ENCODE measurements around the gene TBC1D10A. TPM values are rescaled to one million over a fixed set of nuclear protein-coding genes. Genes with fewer than 3 reads are reported as not detected.

Gene TBC1D10A
- total RNA-seq, 1 experiment from 2014 or later: 24.3 TPM

DNA sequence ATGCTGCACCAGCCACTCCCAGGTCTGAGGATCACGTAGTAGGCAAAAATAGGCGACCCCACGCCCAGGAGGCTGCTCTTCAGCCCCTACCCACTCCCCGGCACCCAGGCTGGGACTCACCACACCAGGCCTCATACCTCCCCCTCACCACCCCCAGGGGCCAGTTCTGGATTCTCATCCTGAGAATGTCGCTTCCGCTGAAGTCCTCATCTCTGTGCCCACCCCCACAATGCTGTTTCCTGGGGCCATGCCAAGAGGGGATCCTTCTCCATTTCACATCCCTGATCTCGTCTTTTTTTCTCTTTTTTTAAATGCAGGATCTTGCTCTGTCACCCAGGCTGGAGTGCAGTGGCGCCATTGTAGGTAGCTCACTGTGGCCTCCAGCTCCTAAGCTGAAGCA, 58.4 kb downstream of the TBC1D10A start:
- Histone ChIP-seq H3K9me3 (ENCODE audit: insufficient read depth, low read depth) (no peaks in the 10 kb centered on the region), H3K36me3 (ENCODE audit: low read depth) (no peaks in the 10 kb centered on the region), H3K79me2 (ENCODE audit: low read depth) (no peaks in the 10 kb centered on the region), H4K20me1 (ENCODE audit: insufficient read depth) (no peaks in the 10 kb centered on the region), H3F3A (ENCODE audit: insufficient read depth, low read depth) (0 out of 2 replicates have a peak, but pooled peaks cover 6% of the 10 kb centered on the region), H3K4me2 (no peak overlapping the region), H3K27me3 (ENCODE audit: insufficient read depth, low read depth) (no peaks in the 10 kb centered on the region), H2AFZ (no peak overlapping the region), H3K9me2 (ENCODE audit: insufficient read depth) (no peaks in the 10 kb centered on the region), H3K27ac (no peak overlapping the region), H3K4me1 (replicated peaks; ENCODE audit: insufficient read depth) (peaks cover 2% of the 10 kb centered on the region), H3K4me3 (no peak overlapping the region)
- ChIA-PET CTCF (interaction anchor here (0.6 kb wide), 1 partner anchor 163 kb away, joined by 3 read pairs; no protein-coding TSS in a partner anchor), POLR2A (ENCODE audit: unreplicated experiment) (no interaction called here)
- TF ChIP-seq EZH2 (IDR thresholded peaks at IDR 0.05; ENCODE audit: low read depth): no peak
- TF ChIP-seq, protein P1, sequence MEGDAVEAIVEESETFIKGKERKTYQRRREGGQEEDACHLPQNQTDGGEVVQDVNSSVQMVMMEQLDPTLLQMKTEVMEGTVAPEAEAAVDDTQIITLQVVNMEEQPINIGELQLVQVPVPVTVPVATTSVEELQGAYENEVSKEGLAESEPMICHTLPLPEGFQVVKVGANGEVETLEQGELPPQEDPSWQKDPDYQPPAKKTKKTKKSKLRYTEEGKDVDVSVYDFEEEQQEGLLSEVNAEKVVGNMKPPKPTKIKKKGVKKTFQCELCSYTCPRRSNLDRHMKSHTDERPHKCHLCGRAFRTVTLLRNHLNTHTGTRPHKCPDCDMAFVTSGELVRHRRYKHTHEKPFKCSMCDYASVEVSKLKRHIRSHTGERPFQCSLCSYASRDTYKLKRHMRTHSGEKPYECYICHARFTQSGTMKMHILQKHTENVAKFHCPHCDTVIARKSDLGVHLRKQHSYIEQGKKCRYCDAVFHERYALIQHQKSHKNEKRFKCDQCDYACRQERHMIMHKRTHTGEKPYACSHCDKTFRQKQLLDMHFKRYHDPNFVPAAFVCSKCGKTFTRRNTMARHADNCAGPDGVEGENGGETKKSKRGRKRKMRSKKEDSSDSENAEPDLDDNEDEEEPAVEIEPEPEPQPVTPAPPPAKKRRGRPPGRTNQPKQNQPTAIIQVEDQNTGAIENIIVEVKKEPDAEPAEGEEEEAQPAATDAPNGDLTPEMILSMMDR (conservative IDR thresholded peaks at IDR 0.05): no peak
- no peak for DNase-seq
- BruUV-seq (replicated peaks): no TSS peak
- intact Hi-C loops (cut with micrococcal nuclease; ENCODE audit: unreplicated experiment): loop anchor here (10.0 kb wide), 1 partner anchor 336 kb away; the partner anchor contains the start of gene TCN2

DNA sequence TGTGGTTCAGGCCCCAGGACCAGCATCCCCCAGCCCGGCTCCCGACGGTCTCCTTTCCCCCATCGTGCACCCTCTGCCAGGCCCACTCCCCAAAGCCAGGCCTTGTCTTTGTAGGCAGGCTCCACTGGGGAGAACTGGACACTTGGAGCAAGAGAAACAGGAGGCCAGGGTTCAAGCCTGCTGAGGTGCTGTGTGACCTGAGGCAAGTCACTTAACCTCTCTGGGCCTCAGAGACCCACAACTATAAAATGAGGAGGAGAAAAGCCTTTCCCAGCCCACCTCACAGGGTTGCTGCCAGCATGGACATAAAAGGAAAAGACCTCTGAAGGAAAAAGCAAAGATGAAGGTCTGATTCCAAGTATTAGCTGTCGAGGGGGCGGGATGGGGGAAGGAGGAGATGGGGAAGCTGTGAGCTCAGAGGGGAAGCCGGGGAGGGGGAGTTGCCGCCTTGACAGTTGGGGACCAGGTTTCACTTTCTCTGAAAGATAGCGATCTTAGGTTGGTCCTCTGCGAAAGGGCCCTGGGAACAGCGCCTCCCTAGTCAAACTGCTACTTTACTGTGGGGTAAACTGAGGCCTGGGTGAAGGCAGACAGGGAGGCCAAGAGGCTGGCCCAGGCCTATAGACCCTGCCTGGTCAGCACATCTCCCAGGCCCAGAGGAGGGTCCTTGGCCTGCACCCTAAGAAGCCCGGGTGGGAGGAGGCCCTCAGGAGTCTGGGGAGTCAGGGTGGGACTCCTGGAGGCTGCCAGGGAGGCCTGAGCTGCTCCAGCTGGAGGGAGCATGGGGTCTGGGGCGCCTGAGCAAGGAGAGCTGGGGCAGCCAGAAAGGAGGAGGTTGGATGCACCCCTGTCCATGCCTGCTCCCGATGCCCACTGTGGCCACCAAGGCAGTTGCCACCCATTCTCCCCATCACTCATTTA, 59.1 kb downstream of the TBC1D10A start:
- Histone ChIP-seq H3K4me2 (no peak overlapping the region), H3K9me2 (ENCODE audit: insufficient read depth) (no peaks in the 10 kb centered on the region), H4K20me1 (ENCODE audit: insufficient read depth) (no peaks in the 10 kb centered on the region), H3K27me3 (ENCODE audit: insufficient read depth, low read depth) (no peaks in the 10 kb centered on the region), H3F3A (ENCODE audit: insufficient read depth, low read depth) (0 out of 2 replicates have a peak, but pooled peaks cover 6% of the 10 kb centered on the region), H3K4me1 (replicated peaks; ENCODE audit: insufficient read depth) (peaks cover 9% of the 10 kb centered on the region), H3K9me3 (ENCODE audit: insufficient read depth, low read depth) (no peaks in the 10 kb centered on the region), H2AFZ (no peak overlapping the region), H3K27ac (no peak overlapping the region), H3K79me2 (ENCODE audit: low read depth) (no peaks in the 10 kb centered on the region), H3K4me3 (no peak overlapping the region), H3K36me3 (ENCODE audit: low read depth) (no peaks in the 10 kb centered on the region)
- ChIA-PET POLR2A (ENCODE audit: unreplicated experiment) (no interaction called here), CTCF (no interaction called here)
- BruUV-seq (replicated peaks): no TSS peak
- intact Hi-C loops (cut with micrococcal nuclease; ENCODE audit: unreplicated experiment): loop anchor here (10.0 kb wide), 1 partner anchor 337 kb away; the partner anchor contains the start of gene TCN2
- TF ChIP-seq, protein P1 (conservative IDR thresholded peaks at IDR 0.05): no peak
- no peak for TF ChIP-seq EZH2 (IDR thresholded peaks at IDR 0.05; ENCODE audit: low read depth)
- DNase-seq: no peak

DNA sequence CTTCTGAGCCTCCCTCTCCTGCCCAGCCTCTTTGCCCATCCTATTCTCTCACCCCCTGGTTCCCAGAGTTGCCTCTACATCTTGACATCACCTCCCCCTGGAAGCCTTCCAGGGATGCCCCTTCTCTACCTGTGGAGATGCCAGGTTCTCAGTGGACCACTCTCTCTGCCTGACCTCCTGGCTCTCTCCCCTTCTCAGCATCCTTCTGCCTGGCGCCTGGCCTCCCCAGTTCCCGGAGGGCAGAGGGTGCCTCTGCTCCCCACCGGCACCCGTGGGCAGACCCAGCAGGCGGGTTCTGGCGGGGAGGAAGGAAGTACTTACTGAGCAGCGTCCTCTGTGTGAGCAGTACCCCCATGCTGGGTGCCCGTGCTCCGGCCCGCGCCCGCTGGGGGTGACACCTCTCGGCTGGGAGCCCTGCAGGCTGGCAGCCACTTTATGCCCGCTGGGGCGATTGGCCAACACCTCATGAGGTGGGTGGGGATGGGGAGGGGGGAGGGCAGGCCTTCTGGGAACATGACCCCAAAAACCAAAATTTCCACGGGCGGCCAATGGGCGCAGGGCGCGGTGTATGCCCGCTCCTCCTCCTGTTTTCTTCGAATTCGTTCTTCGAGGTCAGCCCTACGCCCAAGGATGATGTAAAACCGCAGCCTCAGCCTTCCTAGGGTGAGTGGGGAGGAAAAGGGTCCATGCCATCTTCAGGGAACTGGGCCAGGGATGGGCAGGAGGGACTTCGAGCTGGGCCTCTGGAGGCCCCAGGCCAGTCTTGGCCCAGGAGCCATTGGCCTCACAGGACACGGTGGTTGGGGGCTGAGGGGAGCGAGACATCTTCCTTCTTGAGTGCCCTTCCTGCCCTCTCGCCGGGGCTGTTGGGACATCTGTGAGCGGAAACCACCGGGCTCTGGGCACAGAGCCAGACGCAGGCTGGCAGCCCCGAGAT, 60.0 kb downstream of the TBC1D10A start, which contains the start of gene OSM:
Gene OSM, minus strand, starts transcription at position 407 of the 937 bp plus-strand sequence. Its CDS starts 52 bp downstream, at position 355.
- ChIA-PET POLR2A (ENCODE audit: unreplicated experiment) (no interaction called here), CTCF (no interaction called here)
- Histone ChIP-seq H3K4me2 (no peak within 1 kb of the TSS), H3K27me3 (ENCODE audit: insufficient read depth, low read depth) (no peaks in the 10 kb centered on the region), H3K9me3 (ENCODE audit: insufficient read depth, low read depth) (no peaks in the 10 kb centered on the region), H3K9me2 (ENCODE audit: insufficient read depth) (no peaks in the 10 kb centered on the region), H4K20me1 (ENCODE audit: insufficient read depth) (no peaks in the 10 kb centered on the region), H3K27ac (no peak within 1 kb of the TSS), H3K4me1 (replicated peaks; ENCODE audit: insufficient read depth) (peaks cover 18% of the 10 kb centered on the region), H3K36me3 (ENCODE audit: low read depth) (no peaks in the 10 kb centered on the region), H3K79me2 (ENCODE audit: low read depth) (no peaks in the 10 kb centered on the region), H3F3A (ENCODE audit: insufficient read depth, low read depth) (peaks cover 15% of the 10 kb centered on the region; the same call in 1 of the 2 replicates), H3K4me3 (no peak within 1 kb of the TSS), H2AFZ (no peak within 1 kb of the TSS)
- TF ChIP-seq, protein P1 (conservative IDR thresholded peaks at IDR 0.05): no peak
- TF ChIP-seq EZH2 (IDR thresholded peaks at IDR 0.05; ENCODE audit: low read depth): no peak
- no TSS peak for BruUV-seq (replicated peaks)
- DNase-seq: no peak
- intact Hi-C loops (cut with micrococcal nuclease; ENCODE audit: unreplicated experiment): loop anchor here (10.0 kb wide), 1 partner anchor 338 kb away; the partner anchor contains the start of gene TCN2

Data from PC-9 (cell line).